Epithelial cell of prostate (primary cell): ENCODE data around the gene FOXB1.

Experiments
- DNase-seq: peaks from one replicate; pipeline ENCODE4 v3.0.0-alpha.2; 2011; ENCODE audit warnings: low read depth, low spot score
- H3K27ac ChIP-seq: fragments of 450-650 bp; 2 replicates; pipeline ENCODE4 v1.5.1; 2017; ENCODE audit warnings: mild to moderate bottlenecking

The FOXB1 gene

GRCh38 chr15:60004009-60004845 is at the start of gene FOXB1:
Gene FOXB1 (plus strand): TSS chr15:60004311. CDS start chr15:60004964, 653 bp downstream.
- DNase-seq = no peak
- H3K27ac ChIP-seq = no peak within 1 kb of the TSS

GRCh38 chr15:59958288-59958687 is 45.8 kb upstream of the FOXB1 start:
- H3K27ac ChIP-seq = no peak overlapping the region
- no peak for DNase-seq

GRCh38 chr15:59960318-59960717 is 43.8 kb upstream of the FOXB1 start:
- no peak for DNase-seq
- H3K27ac ChIP-seq = no peak overlapping the region

GRCh38 chr15:59963322-59963721 is 40.8 kb upstream of the FOXB1 start:
- no peak for DNase-seq
- H3K27ac ChIP-seq = no peak overlapping the region

GRCh38 chr15:59963925-59964324 is 40.2 kb upstream of the FOXB1 start:
- no peak overlapping the region for H3K27ac ChIP-seq
- DNase-seq = no peak

- no peak overlapping the region for H3K27ac ChIP-seq
- no peak for DNase-seq
Observed at GRCh38 chr15:59965741-59966140, 38.4 kb upstream of the FOXB1 start.

- no peak overlapping the region for H3K27ac ChIP-seq
- DNase-seq = no peak
Observed at GRCh38 chr15:59966262-59966661, 37.8 kb upstream of the FOXB1 start.

GRCh38 chr15:59968314-59968713 is 35.8 kb upstream of the FOXB1 start:
- no peak overlapping the region for H3K27ac ChIP-seq
- DNase-seq = no peak

- no peak overlapping the region for H3K27ac ChIP-seq
- DNase-seq = no peak
Observed at GRCh38 chr15:59972241-59972640, 31.9 kb upstream of the FOXB1 start.

GRCh38 chr15:59976480-59977271 is 27.4 kb upstream of the FOXB1 start:
- H3K27ac ChIP-seq = no peak overlapping the region
- DNase-seq = no peak

- DNase-seq = no peak
- H3K27ac ChIP-seq = no peak overlapping the region
Observed at GRCh38 chr15:59991834-59992233, 12.3 kb upstream of the FOXB1 start.

- no peak overlapping the region for H3K27ac ChIP-seq
- DNase-seq = no peak
Observed at GRCh38 chr15:59993041-59993750, 10.9 kb upstream of the FOXB1 start.

- no peak for DNase-seq
- no peak overlapping the region for H3K27ac ChIP-seq
Observed at GRCh38 chr15:59993950-59994401, 10.1 kb upstream of the FOXB1 start.

GRCh38 chr15:59994526-59994887 is 9.6 kb upstream of the FOXB1 start:
- DNase-seq = no peak
- no peak overlapping the region for H3K27ac ChIP-seq

GRCh38 chr15:59994888-59995557 is 9.1 kb upstream of the FOXB1 start:
- H3K27ac ChIP-seq = no peak overlapping the region
- DNase-seq = no peak

- DNase-seq = no peak
- no peak overlapping the region for H3K27ac ChIP-seq
Observed at GRCh38 chr15:59995568-59996297, 8.4 kb upstream of the FOXB1 start.

- H3K27ac ChIP-seq = no peak overlapping the region
- no peak for DNase-seq
Observed at GRCh38 chr15:59996298-59997041, 7.6 kb upstream of the FOXB1 start.

GRCh38 chr15:59997070-59997701 is 6.9 kb upstream of the FOXB1 start:
- DNase-seq = no peak
- H3K27ac ChIP-seq = no peak overlapping the region
